BJ (cell line): Measurements from ENCODE around the gene CTNNB1. TPM values are rescaled to one million over a fixed set of nuclear protein-coding genes. Genes with fewer than 3 reads are reported as not detected.
A peak's percentile ranks its signal among the peaks of the same experiment; 100 is the strongest.

Experiments
- CTCF ChIA-PET: fragments of 350-600 bp; formaldehyde crosslinking; extraction: SDS; loops from one replicate; lab custom pipeline; 2021; ENCODE audit warnings: antibody characterized with exemption, inconsistent platforms; lab: Yijun Ruan, JAX
- POLR2A ChIA-PET: fragments of 300-600 bp; sonication (Branson Sonifier 250); formaldehyde crosslinking; extraction: SDS; loops from one replicate; lab custom pipeline; 2021; ENCODE audit warnings: antibody characterized with exemption; lab: Charles Lee
- DNase-seq: peaks from one replicate; pipeline ENCODE4 v3.0.0-alpha.2; 2011; ENCODE audit warnings: low read depth
- H3K27me3 ChIP-seq: 2 replicates; pipeline ENCODE4 v1.6.0; 2011; ENCODE audit warnings: low read length; ENCODE audit not compliant: control insufficient read depth, insufficient read depth
- H3K36me3 ChIP-seq: 2 replicates; pipeline ENCODE4 v1.5.1; 2011; ENCODE audit warnings: low read length; ENCODE audit not compliant: control insufficient read depth, insufficient read depth
- H3K4me3 ChIP-seq: 2 replicates; pipeline ENCODE4 v1.5.1; 2011; ENCODE audit warnings: low read depth, mild to moderate bottlenecking, control low read depth, low read length
- CTCF ChIP-seq: IDR thresholded peaks from 2 replicates; pipeline ENCODE4 v1.5.1; 2011; ENCODE audit warnings: low read depth, mild to moderate bottlenecking, control low read depth, inconsistent platforms, low read length, moderate library complexity; ENCODE audit not compliant: insufficient read depth
- polyA plus RNA-seq: library from polyadenylated mRNA; depleted of rRNA; stranded (reverse); fragments of >200 nt; gene quantifications from 2 replicates; pipeline ENCODE4 v1.2.3, GENCODE V29; 2011

CTNNB1 gene
- polyA plus RNA-seq, 1 experiment: 496 TPM

GRCh38 chr3:41236228-41236627 lies 36.9 kb downstream of the CTNNB1 start:
- TF ChIP-seq CTCF: no peak
- no peak overlapping the region for H3K4me3 ChIP-seq
- ChIA-PET POLR2A (no interaction called here), CTCF (interaction anchor here (0.7 to 2.8 kb wide), 2 partner anchors 11 to 12 kb away, joined by 3 to 7 read pairs; no protein-coding TSS in a partner anchor)
- no peaks in the 10 kb centered on the region for H3K27me3 ChIP-seq
- H3K36me3 ChIP-seq: peaks cover 20% of the 10 kb centered on the region
- no peak for DNase-seq

- no peak overlapping the region for H3K4me3 ChIP-seq
- no peak for DNase-seq
- ChIA-PET CTCF (no interaction called here), POLR2A (no interaction called here)
- no peaks in the 10 kb centered on the region for H3K27me3 ChIP-seq
- peaks cover 20% of the 10 kb centered on the region for H3K36me3 ChIP-seq
- no peak for TF ChIP-seq CTCF
Measured at GRCh38 chr3:41237907-41238306, 38.6 kb downstream of the CTNNB1 start.

GRCh38 chr3:41239587-41239986 lies 40.3 kb downstream of the CTNNB1 start:
- H3K27me3 ChIP-seq: no peaks in the 10 kb centered on the region
- ChIA-PET CTCF (interaction anchor here (0.8 to 0.9 kb wide), 2 partner anchors 15 to 655 kb away, joined by 3 read pairs; no protein-coding TSS in a partner anchor), POLR2A (no interaction called here)
- TF ChIP-seq CTCF: no peak
- H3K36me3 ChIP-seq: peaks cover 14% of the 10 kb centered on the region
- peak; percentile 10 for DNase-seq
- no peak overlapping the region for H3K4me3 ChIP-seq

- TF ChIP-seq CTCF: no peak
- peaks cover 16% of the 10 kb centered on the region for H3K36me3 ChIP-seq
- no peaks in the 10 kb centered on the region for H3K27me3 ChIP-seq
- no peak overlapping the region for H3K4me3 ChIP-seq
- ChIA-PET POLR2A (no interaction called here), CTCF (interaction anchor here (1.8 kb wide), 1 partner anchor 8 kb away, joined by 4 read pairs; no protein-coding TSS in a partner anchor)
- no peak for DNase-seq
Measured at GRCh38 chr3:41241161-41241560, 41.9 kb downstream of the CTNNB1 start.

- Histone ChIP-seq H3K27me3 (no peaks in the 10 kb centered on the region), H3K36me3 (peaks cover 11% of the 10 kb centered on the region), H3K4me3 (no peak overlapping the region)
- no peak for DNase-seq
- POLR2A ChIA-PET: no interaction called here
- no peak for TF ChIP-seq CTCF
- CTCF ChIA-PET: interaction anchor here (1.8 kb wide), 1 partner anchor 9 kb away, joined by 4 read pairs; no protein-coding TSS in a partner anchor
Measured at GRCh38 chr3:41241800-41242571, 42.7 kb downstream of the CTNNB1 start.
